ENCODE results near the gene ANKRD62. TPM values are rescaled to one million over a fixed set of nuclear protein-coding genes. Genes with fewer than 3 reads are reported as not detected.
"Not testable (repeated sequence)": the region's sequence is repeated elsewhere in the genome, so short reads cannot be mapped to it uniquely, and the experiment has no call there.

ANKRD62 gene
- total RNA-seq, 1 experiment from 2014 or later = not detected

DNA sequence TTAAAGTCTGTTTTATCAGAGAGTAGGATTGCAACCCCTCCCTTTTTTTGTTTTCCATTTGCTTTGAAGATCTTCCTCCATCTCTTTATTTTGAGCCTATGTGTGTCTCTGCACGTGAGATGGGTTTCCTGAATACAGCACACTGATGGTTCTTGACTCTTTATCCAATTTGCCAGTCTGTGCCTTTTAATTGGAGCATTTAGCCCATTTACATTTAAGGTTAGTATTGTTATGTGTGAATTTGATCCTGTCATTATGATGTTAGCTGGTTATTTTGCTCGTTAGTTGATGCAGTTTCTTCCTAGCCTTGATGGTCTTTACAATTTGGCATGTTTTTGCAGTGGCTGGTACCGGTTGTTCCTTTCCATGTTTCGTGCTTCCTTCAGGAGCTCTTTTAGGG is 45.2 kb downstream of the ANKRD62 start:
- CTCF ChIA-PET; H3K4me1 ChIP-seq (ENCODE audit: insufficient read depth, low read length, poor library complexity, severe bottlenecking); H3K4me3 ChIP-seq (ENCODE audit: low read depth, low read length, poor library complexity, severe bottlenecking); H3K27me3 ChIP-seq (replicated peaks; ENCODE audit: insufficient read depth, low read depth, low read length, poor library complexity); BruUV-seq (replicated peaks); POLR2A ChIA-PET (ENCODE audit: low non-redundant PET); H3K27ac ChIP-seq (ENCODE audit: low read depth, low read length, poor library complexity, severe bottlenecking); H3K36me3 ChIP-seq (ENCODE audit: insufficient read depth, low read length, poor library complexity, severe bottlenecking); H3K9me3 ChIP-seq (ENCODE audit: low read depth, low read length, poor library complexity, severe bottlenecking); intact Hi-C loops (cut with micrococcal nuclease; ENCODE audit: unreplicated experiment); DNase-seq (ENCODE audit: low spot score): not testable (repeated sequence)

DNA sequence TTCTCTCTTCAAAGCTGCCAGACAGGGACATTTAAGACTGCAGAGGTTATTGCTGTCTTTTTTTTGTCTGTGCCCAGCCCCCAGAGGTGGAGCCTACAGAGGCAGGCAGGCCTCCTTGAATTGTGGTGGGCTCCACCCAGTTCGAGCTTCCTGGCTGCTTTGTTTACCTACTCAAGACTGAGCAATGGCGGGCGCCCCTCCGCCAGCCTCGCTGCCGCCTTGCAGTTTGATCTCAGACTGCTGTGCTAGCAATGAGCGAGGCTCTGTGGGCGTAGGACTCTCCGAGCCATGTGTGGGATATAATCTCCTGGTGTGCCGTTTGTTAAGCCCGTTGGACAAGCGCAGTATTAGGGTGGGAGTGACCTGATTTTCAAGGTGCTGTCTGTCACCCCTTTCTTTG is 47.2 kb downstream of the ANKRD62 start:
- H3K4me1 ChIP-seq (ENCODE audit: insufficient read depth, low read length, poor library complexity, severe bottlenecking); intact Hi-C loops (cut with micrococcal nuclease; ENCODE audit: unreplicated experiment); H3K4me3 ChIP-seq (ENCODE audit: low read depth, low read length, poor library complexity, severe bottlenecking); H3K9me3 ChIP-seq (ENCODE audit: low read depth, low read length, poor library complexity, severe bottlenecking); BruUV-seq (replicated peaks); CTCF ChIA-PET; H3K27ac ChIP-seq (ENCODE audit: low read depth, low read length, poor library complexity, severe bottlenecking); DNase-seq (ENCODE audit: low spot score); POLR2A ChIA-PET (ENCODE audit: low non-redundant PET); H3K27me3 ChIP-seq (replicated peaks; ENCODE audit: insufficient read depth, low read depth, low read length, poor library complexity); H3K36me3 ChIP-seq (ENCODE audit: insufficient read depth, low read length, poor library complexity, severe bottlenecking): not testable (repeated sequence)

DNA sequence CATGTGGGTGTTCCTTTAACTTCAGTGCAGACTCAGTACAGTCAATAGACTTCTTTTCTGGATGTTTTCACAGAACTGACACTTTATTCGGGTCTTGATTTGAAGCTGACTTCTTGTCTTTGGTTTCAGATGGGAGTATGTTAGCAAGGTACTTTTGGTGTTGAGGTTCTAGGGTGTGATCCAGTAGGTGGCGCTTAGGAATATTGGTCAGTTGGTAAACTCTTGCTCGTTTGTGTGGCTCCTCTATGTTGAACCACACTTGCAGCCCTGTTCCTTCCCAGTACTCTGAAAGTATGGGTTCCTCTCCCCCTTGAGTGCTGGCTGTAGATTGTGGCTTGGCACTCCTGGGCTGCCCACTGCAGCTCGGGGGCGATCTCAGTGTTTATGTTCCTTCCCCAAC is 48.1 kb downstream of the ANKRD62 start:
- CTCF ChIA-PET; intact Hi-C loops (cut with micrococcal nuclease; ENCODE audit: unreplicated experiment); H3K4me3 ChIP-seq (ENCODE audit: low read depth, low read length, poor library complexity, severe bottlenecking); H3K9me3 ChIP-seq (ENCODE audit: low read depth, low read length, poor library complexity, severe bottlenecking); BruUV-seq (replicated peaks); H3K27me3 ChIP-seq (replicated peaks; ENCODE audit: insufficient read depth, low read depth, low read length, poor library complexity); DNase-seq (ENCODE audit: low spot score); H3K4me1 ChIP-seq (ENCODE audit: insufficient read depth, low read length, poor library complexity, severe bottlenecking); POLR2A ChIA-PET (ENCODE audit: low non-redundant PET); H3K36me3 ChIP-seq (ENCODE audit: insufficient read depth, low read length, poor library complexity, severe bottlenecking); H3K27ac ChIP-seq (ENCODE audit: low read depth, low read length, poor library complexity, severe bottlenecking): not testable (repeated sequence)

DNA sequence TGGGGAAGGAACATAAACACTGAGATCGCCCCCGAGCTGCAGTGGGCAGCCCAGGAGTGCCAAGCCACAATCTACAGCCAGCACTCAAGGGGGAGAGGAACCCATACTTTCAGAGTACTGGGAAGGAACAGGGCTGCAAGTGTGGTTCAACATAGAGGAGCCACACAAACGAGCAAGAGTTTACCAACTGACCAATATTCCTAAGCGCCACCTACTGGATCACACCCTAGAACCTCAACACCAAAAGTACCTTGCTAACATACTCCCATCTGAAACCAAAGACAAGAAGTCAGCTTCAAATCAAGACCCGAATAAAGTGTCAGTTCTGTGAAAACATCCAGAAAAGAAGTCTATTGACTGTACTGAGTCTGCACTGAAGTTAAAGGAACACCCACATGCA is 55.8 kb downstream of the ANKRD62 start:
- BruUV-seq (replicated peaks); intact Hi-C loops (cut with micrococcal nuclease; ENCODE audit: unreplicated experiment); DNase-seq (ENCODE audit: low spot score); POLR2A ChIA-PET (ENCODE audit: low non-redundant PET); CTCF ChIA-PET; H3K9me3 ChIP-seq (ENCODE audit: low read depth, low read length, poor library complexity, severe bottlenecking); H3K4me3 ChIP-seq (ENCODE audit: low read depth, low read length, poor library complexity, severe bottlenecking); H3K27ac ChIP-seq (ENCODE audit: low read depth, low read length, poor library complexity, severe bottlenecking); H3K36me3 ChIP-seq (ENCODE audit: insufficient read depth, low read length, poor library complexity, severe bottlenecking); H3K4me1 ChIP-seq (ENCODE audit: insufficient read depth, low read length, poor library complexity, severe bottlenecking): not testable (repeated sequence)
- peaks cover 34% of the 10 kb centered on the region for H3K27me3 ChIP-seq (replicated peaks; ENCODE audit: insufficient read depth, low read depth, low read length, poor library complexity)

DNA sequence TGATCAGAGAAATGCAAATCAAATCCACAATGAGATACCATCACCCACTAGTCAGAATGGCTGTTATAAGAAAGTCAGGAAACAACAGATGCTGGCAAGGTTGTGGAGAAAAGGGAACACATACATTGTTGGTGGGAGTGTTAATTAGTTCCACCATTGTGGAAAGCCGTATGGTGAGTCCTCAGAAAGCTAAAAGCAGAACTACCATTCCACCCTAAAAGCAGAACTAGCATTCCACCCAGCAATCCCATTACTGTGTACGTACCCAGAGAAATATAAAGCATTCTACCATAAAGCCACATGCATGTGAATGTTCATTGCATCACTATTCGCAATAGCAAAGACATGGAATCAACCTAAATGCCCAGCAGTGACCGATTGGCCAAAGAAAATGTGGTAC is 60.7 kb downstream of the ANKRD62 start:
- no peak for DNase-seq (ENCODE audit: low spot score)
- H3K9me3 ChIP-seq (ENCODE audit: low read depth, low read length, poor library complexity, severe bottlenecking) = no peaks in the 10 kb centered on the region
- no peaks in the 10 kb centered on the region for H3K36me3 ChIP-seq (ENCODE audit: insufficient read depth, low read length, poor library complexity, severe bottlenecking)
- POLR2A ChIA-PET (ENCODE audit: low non-redundant PET) = no interaction called here
- no peak overlapping the region for H3K4me3 ChIP-seq (ENCODE audit: low read depth, low read length, poor library complexity, severe bottlenecking)
- TF ChIP-seq, protein P1, sequence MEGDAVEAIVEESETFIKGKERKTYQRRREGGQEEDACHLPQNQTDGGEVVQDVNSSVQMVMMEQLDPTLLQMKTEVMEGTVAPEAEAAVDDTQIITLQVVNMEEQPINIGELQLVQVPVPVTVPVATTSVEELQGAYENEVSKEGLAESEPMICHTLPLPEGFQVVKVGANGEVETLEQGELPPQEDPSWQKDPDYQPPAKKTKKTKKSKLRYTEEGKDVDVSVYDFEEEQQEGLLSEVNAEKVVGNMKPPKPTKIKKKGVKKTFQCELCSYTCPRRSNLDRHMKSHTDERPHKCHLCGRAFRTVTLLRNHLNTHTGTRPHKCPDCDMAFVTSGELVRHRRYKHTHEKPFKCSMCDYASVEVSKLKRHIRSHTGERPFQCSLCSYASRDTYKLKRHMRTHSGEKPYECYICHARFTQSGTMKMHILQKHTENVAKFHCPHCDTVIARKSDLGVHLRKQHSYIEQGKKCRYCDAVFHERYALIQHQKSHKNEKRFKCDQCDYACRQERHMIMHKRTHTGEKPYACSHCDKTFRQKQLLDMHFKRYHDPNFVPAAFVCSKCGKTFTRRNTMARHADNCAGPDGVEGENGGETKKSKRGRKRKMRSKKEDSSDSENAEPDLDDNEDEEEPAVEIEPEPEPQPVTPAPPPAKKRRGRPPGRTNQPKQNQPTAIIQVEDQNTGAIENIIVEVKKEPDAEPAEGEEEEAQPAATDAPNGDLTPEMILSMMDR (conservative IDR thresholded peaks at IDR 0.05; ENCODE audit: low read depth, low read length) = no peak
- no peak for TF ChIP-seq EZH2 (IDR thresholded peaks at IDR 0.05; ENCODE audit: borderline replicate concordance, low read depth, low read length, poor library complexity, severe bottlenecking)
- BruUV-seq (replicated peaks) = no TSS peak
- CTCF ChIA-PET = no interaction called here
- no peak overlapping the region for H3K27ac ChIP-seq (ENCODE audit: low read depth, low read length, poor library complexity, severe bottlenecking)
- H3K27me3 ChIP-seq (replicated peaks; ENCODE audit: insufficient read depth, low read depth, low read length, poor library complexity) = peaks cover 36% of the 10 kb centered on the region
- H3K4me1 ChIP-seq (ENCODE audit: insufficient read depth, low read length, poor library complexity, severe bottlenecking) = no peaks in the 10 kb centered on the region
- intact Hi-C loops (cut with micrococcal nuclease; ENCODE audit: unreplicated experiment) = loop anchor here (5.0 kb wide), 1 partner anchor 37 kb away; no protein-coding TSS in a partner anchor
